OCI-LY7 (cell line): ENCODE data around the gene TNS1.

Experiments used
- EZH2phosphoT487 ChIP-seq: fragments of 200-600 bp; sonication (generic); IDR thresholded peaks from 2 replicates; pipeline ENCODE4 v1.6.1; 2018; ENCODE audit warnings: low read depth, borderline replicate concordance, mild to moderate bottlenecking, mixed run types, antibody characterized with exemption, low read length, moderate library complexity, mixed read lengths
- TF ChIP-seq, protein P1 (sequence below): fragments of 200-600 bp; sonication (generic); conservative IDR thresholded peaks from 2 replicates; pipeline ENCODE4 v1.5.1; 2014; ENCODE audit warnings: mild to moderate bottlenecking, antibody characterized with exemption, low read length, moderate library complexity, mixed read lengths

DNA sequence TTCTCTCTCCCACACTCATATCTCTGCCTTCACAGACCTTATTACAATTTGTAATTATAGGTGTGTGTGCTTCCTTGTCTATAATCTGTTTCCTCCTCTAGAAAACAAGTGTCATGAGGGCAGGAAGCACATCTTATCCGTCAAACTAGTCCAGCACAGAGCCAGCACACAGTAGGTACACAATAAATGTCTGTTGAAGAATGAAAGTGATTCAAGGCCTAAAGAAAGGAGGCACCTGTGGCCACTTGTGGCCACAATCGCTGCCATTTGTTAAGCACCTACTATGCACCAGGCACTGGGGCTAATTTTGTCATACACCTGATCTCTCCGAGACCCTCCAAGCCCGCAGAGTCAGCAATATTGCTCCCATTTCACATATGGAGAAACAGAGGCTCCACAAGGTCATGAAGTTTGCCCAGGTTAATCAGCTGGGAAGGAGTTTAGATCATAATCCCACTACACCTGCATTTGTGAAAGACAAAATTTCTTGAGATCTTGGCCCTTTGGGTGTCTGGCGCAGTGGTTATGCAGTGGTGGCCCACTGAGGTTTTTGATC, 78.4 kb downstream of the TNS1 start:
- TF ChIP-seq, protein P1, sequence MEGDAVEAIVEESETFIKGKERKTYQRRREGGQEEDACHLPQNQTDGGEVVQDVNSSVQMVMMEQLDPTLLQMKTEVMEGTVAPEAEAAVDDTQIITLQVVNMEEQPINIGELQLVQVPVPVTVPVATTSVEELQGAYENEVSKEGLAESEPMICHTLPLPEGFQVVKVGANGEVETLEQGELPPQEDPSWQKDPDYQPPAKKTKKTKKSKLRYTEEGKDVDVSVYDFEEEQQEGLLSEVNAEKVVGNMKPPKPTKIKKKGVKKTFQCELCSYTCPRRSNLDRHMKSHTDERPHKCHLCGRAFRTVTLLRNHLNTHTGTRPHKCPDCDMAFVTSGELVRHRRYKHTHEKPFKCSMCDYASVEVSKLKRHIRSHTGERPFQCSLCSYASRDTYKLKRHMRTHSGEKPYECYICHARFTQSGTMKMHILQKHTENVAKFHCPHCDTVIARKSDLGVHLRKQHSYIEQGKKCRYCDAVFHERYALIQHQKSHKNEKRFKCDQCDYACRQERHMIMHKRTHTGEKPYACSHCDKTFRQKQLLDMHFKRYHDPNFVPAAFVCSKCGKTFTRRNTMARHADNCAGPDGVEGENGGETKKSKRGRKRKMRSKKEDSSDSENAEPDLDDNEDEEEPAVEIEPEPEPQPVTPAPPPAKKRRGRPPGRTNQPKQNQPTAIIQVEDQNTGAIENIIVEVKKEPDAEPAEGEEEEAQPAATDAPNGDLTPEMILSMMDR: no peak
- TF ChIP-seq EZH2phosphoT487: no peak
